Activated CD8-positive, alpha-beta T cell treated with anti-CD3 and anti-CD28 coated beads for 36 hours (primary cell): Measurements from ENCODE around the gene PRKG1. TPM values are rescaled to one million over a fixed set of nuclear protein-coding genes. Genes with fewer than 3 reads are reported as not detected.

ENCODE experiments used
- ATAC-seq: fragments of 200-7000 bp; cut with Tn5 transposase; one replicate; pipeline ENCODE4 v1.10.0; 2021; ENCODE audit warnings: mild to moderate bottlenecking, moderate library complexity
- CTCF ChIA-PET: fragments of 350-600 bp; sonication (Branson Sonifier 250); formaldehyde crosslinking; loops from one replicate; lab custom pipeline; 2021; ENCODE audit warnings: antibody characterized with exemption; lab: Charles Lee
- POLR2A ChIA-PET: fragments of 350-600 bp; sonication (Branson Sonifier 250); formaldehyde crosslinking; loops from one replicate; lab custom pipeline; 2021; ENCODE audit warnings: antibody characterized with exemption; lab: Charles Lee
- DNase-seq: peaks from one replicate; pipeline ENCODE4 v3.0.0-alpha.2; 2020
- H3K27ac Mint-ChIP-seq: one replicate; pipeline ENCODE4 v1.8.0; 2021; ENCODE audit warnings: mild to moderate bottlenecking, mixed read lengths
- H3K27me3 Mint-ChIP-seq: one replicate; pipeline ENCODE4 v1.8.0; 2021; ENCODE audit warnings: mixed read lengths
- H3K36me3 Mint-ChIP-seq: one replicate; pipeline ENCODE4 v1.8.0; 2021; ENCODE audit warnings: low read depth, mixed read lengths
- H3K4me1 Mint-ChIP-seq: one replicate; pipeline ENCODE4 v1.8.0; 2021; ENCODE audit warnings: low read depth, mixed read lengths
- H3K4me3 Mint-ChIP-seq: one replicate; pipeline ENCODE4 v1.8.0; 2021; ENCODE audit warnings: mild to moderate bottlenecking, moderate library complexity, mixed read lengths
- H3K9me3 Mint-ChIP-seq: one replicate; pipeline ENCODE4 v1.8.0; 2021; ENCODE audit warnings: mixed read lengths
- intact Hi-C: fragments of 100-400 bp; cut with micrococcal nuclease; formaldehyde crosslinking; loops from one replicate; pipeline ENCODE4 v1.10.0; 2022
- total RNA-seq, 2 experiments: library from RNA; stranded (reverse); gene quantifications; one replicate each; pipeline ENCODE4 v1.2.3, GENCODE V29; 2021
- TF ChIP-seq, protein P1 (sequence below): fragments of 200-600 bp; IDR thresholded peaks from one replicate; pipeline ENCODE4 v1.8.0; 2022; ENCODE audit warnings: antibody characterized with exemption, mild to moderate bottlenecking

The PRKG1 gene
- total RNA-seq, 2 experiments from 2014 or later, result not detected

DNA sequence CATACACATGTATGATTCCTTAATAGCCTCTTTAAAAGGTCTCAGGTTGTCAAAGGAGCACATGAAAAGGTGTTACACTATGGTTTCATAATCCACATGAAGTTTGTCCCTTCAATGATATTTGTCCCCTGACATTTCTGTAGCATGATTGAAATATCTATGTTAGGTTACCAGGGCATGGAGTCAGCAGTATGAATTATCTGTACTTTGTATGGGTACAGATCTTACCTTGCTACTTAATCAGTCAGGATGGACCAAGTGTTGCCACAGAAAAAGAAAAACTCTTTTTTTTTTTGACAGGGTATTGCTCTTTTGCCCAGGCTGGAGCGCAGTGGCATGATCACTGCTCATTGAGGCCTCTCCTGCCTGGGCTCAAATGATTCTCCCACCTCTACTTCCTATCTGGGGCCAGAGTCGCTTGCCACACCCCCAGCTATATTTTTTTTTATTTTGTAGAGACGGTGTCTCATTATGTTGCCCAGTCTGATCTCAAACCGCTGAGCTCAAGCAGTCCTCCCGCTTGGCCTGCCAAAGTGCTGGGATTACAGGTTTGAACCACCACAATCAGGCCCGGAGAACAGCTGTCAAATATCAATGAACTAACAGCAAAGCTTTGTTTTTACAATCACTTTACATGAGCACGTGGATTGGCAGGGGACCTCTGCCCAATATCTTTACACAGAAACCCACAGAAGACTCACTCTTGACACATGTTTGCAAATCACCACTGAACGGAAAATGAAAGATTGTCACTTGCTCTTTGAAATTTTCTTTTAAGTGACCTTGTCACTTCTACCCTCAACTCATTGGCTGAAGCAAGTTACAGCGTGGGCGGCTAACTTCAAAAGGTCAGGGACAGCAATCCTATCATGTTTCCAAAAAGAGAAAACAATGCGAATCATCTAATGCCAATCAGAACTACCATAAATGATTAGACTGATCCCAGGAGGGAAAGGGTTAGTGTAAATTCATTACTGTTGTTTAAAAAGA, 140.2 kb downstream of the PRKG1 start:
- CTCF ChIA-PET, result no interaction called here
- H3K4me3 Mint-ChIP-seq, result no peak overlapping the region
- no peak for ATAC-seq

DNA sequence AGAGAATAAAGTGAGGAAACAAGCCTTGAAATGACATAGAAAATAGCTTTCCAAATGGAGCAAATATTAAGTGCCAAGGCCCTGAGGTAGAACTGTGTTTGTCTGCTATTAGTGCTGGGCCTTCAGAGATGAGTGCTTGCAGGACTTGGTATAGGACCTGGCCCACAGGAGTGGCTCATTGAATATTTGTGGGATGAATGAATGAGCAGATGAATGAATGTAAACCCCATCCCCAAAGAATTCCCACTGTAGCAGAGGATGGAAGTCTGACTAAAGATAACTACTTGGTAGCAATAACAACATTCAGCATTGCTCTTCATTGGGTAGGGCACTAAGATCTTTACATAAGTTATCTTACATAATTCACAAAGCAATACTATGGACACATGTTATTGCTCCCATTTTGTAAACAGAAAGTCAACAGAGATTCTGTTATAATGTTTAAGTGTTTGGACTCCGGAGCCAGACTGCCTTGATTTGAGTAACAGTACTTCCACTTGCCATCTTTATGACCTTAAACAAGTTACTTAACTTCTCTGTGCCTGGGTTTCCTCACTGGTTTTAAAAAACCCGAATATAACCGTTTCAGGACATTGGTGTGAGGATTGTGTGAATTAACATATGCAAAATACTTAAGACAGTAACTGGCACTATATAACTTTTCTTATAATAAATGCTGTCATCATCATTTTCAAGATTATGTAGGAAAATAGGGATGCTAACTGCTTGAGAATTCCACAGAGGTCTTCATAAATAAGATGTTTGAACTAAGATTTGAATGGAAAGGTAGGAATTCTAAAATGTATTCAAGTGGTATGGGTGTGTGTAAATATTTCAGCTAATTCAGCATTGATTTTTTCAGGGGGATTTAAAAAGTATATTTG, 141.9 kb downstream of the PRKG1 start:
- ChIA-PET CTCF (no interaction called here), POLR2A (no interaction called here)
- Mint-ChIP-seq H3K4me3 (no peak overlapping the region), H3K36me3 (no peaks in the 10 kb centered on the region), H3K9me3 (no peaks in the 10 kb centered on the region), H3K4me1 (no peaks in the 10 kb centered on the region), H3K27ac (no peak overlapping the region), H3K27me3 (no peaks in the 10 kb centered on the region)
- no peak for DNase-seq
- ATAC-seq, result no peak
- intact Hi-C loops, result no loop called here
- TF ChIP-seq, protein P1, sequence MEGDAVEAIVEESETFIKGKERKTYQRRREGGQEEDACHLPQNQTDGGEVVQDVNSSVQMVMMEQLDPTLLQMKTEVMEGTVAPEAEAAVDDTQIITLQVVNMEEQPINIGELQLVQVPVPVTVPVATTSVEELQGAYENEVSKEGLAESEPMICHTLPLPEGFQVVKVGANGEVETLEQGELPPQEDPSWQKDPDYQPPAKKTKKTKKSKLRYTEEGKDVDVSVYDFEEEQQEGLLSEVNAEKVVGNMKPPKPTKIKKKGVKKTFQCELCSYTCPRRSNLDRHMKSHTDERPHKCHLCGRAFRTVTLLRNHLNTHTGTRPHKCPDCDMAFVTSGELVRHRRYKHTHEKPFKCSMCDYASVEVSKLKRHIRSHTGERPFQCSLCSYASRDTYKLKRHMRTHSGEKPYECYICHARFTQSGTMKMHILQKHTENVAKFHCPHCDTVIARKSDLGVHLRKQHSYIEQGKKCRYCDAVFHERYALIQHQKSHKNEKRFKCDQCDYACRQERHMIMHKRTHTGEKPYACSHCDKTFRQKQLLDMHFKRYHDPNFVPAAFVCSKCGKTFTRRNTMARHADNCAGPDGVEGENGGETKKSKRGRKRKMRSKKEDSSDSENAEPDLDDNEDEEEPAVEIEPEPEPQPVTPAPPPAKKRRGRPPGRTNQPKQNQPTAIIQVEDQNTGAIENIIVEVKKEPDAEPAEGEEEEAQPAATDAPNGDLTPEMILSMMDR, result no peak

More for the DNA sequence above, 140.2 kb downstream of the PRKG1 start:
- no peak overlapping the region for H3K27ac Mint-ChIP-seq
- no peaks in the 10 kb centered on the region for H3K36me3 Mint-ChIP-seq
- no peaks in the 10 kb centered on the region for H3K27me3 Mint-ChIP-seq
- no peak for DNase-seq
- H3K9me3 Mint-ChIP-seq, result no peaks in the 10 kb centered on the region
- intact Hi-C loops, result no loop called here
- TF ChIP-seq, protein P1, result no peak
- no peaks in the 10 kb centered on the region for H3K4me1 Mint-ChIP-seq
- POLR2A ChIA-PET, result no interaction called here

- Mint-ChIP-seq H3K36me3 (no peaks in the 10 kb centered on the region), H3K4me3 (no peak overlapping the region), H3K27me3 (no peaks in the 10 kb centered on the region), H3K4me1 (no peaks in the 10 kb centered on the region), H3K9me3 (no peaks in the 10 kb centered on the region), H3K27ac (no peak overlapping the region)
- TF ChIP-seq, protein P1, result no peak
- ChIA-PET POLR2A (no interaction called here), CTCF (no interaction called here)
- ATAC-seq (no peak), DNase-seq (no peak)
- intact Hi-C loops, result no loop called here
Measured at GRCh38 chr10:51217505-51217904, 143.2 kb downstream of the PRKG1 start.

DNA sequence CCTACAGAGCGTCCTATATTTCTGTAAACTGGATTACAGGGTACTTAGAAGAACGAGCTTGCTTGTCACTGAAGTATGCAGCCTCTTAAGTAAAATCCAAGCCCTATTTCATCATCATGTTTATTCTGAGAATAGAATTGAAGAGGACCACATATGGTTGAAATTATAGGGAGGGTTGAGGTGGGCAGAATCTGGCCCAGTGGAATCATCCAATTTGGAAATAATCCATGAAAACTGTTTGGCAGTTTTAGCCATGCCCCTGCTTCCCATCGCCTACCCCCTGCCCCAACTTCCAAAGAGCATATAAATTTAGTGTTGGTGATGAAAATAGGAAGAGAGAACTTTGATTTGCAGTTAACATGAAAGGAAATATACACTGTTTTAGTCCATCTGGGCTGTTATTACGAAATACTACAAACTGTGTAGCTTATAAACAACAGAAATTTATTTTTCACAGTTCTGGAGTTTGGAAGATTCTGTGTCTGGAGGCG, 150.4 kb downstream of the PRKG1 start:
- TF ChIP-seq, protein P1, result no peak
- POLR2A ChIA-PET, result no interaction called here
- ATAC-seq (no peak), DNase-seq (no peak)
- Mint-ChIP-seq H3K36me3 (no peaks in the 10 kb centered on the region), H3K4me3 (no peak overlapping the region), H3K27ac (no peak overlapping the region), H3K4me1 (no peaks in the 10 kb centered on the region), H3K9me3 (no peaks in the 10 kb centered on the region), H3K27me3 (no peaks in the 10 kb centered on the region)
- CTCF ChIA-PET, result no interaction called here
- intact Hi-C loops, result no loop called here
